ENCODE data around the gene IZUMO4.

DNA sequence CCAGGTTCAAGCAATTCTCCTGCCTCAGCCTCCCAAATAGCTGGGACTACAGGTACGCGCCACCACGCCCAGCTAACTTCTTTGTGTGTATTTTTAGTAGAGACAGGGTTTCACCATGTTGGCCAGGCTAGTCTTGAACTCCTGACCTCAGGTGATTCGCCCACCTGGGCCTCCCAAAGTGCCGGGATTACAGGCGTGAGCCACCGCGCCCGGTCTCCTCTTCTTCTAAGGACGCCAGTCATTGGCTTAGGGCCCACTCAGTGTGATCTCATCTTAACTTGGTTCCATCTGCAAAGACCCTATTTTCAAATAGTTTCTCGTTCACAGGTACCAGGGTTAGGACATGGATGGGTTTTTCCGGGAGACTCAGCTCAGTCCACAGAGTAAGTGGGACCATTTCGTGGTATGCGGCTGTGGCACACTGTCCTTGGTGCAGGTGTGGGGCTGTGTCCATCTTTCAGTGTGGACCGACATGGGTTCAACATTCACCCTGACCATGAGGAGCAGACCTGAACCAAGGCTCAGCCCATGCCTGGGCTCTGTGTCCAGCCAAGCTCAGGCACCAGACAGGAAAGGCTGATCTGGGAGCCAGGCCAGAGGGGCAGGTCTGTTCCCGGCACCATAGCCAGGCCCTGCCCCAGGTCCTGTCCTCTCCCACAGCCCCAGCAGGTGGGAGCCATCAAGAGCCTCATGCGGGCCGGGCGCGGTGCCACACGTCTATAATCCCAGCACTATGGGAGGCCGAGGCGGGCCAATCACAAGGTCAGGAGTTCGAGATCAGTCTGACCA is 42.9 kb upstream of the IZUMO4 start:
- TF ChIP-seq FOXM1 (IDR thresholded peaks at IDR 0.05; ENCODE audit: borderline replicate concordance, low read depth) (no peak), EP300 (IDR thresholded peaks at IDR 0.05; ENCODE audit: borderline replicate concordance) (no peak; the same call in 1 of the 2 replicates), TCF12 (IDR thresholded peaks at IDR 0.05; ENCODE audit: low read depth) (no peak; the same call in none of the 2 replicates), CREB1 (IDR thresholded peaks at IDR 0.05; ENCODE audit: low read depth) (no peak), TEAD4 (IDR thresholded peaks at IDR 0.05) (no peak), USF1 (IDR thresholded peaks at IDR 0.05) (no peak), RAD21 (IDR thresholded peaks at IDR 0.05; ENCODE audit: low read depth) (no peak), YY1 (IDR thresholded peaks at IDR 0.05; ENCODE audit: low read depth) (no peak), EGR1 (IDR thresholded peaks at IDR 0.05) (no peak), TAF1 (IDR thresholded peaks at IDR 0.05; ENCODE audit: low read depth) (no peak)
- TF ChIP-seq, protein P1, sequence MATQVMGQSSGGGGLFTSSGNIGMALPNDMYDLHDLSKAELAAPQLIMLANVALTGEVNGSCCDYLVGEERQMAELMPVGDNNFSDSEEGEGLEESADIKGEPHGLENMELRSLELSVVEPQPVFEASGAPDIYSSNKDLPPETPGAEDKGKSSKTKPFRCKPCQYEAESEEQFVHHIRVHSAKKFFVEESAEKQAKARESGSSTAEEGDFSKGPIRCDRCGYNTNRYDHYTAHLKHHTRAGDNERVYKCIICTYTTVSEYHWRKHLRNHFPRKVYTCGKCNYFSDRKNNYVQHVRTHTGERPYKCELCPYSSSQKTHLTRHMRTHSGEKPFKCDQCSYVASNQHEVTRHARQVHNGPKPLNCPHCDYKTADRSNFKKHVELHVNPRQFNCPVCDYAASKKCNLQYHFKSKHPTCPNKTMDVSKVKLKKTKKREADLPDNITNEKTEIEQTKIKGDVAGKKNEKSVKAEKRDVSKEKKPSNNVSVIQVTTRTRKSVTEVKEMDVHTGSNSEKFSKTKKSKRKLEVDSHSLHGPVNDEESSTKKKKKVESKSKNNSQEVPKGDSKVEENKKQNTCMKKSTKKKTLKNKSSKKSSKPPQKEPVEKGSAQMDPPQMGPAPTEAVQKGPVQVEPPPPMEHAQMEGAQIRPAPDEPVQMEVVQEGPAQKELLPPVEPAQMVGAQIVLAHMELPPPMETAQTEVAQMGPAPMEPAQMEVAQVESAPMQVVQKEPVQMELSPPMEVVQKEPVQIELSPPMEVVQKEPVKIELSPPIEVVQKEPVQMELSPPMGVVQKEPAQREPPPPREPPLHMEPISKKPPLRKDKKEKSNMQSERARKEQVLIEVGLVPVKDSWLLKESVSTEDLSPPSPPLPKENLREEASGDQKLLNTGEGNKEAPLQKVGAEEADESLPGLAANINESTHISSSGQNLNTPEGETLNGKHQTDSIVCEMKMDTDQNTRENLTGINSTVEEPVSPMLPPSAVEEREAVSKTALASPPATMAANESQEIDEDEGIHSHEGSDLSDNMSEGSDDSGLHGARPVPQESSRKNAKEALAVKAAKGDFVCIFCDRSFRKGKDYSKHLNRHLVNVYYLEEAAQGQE (IDR thresholded peaks at IDR 0.05; ENCODE audit: low read depth) = no peak
- TF ChIP-seq, protein P2, sequence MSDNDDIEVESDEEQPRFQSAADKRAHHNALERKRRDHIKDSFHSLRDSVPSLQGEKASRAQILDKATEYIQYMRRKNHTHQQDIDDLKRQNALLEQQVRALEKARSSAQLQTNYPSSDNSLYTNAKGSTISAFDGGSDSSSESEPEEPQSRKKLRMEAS (IDR thresholded peaks at IDR 0.05) = 0 out of 2 replicates have a peak, but pooled peaks have one; percentile 13

Measured in Ishikawa (cell line).